ENCODE measurements around the gene PPARGC1A. TPM values are rescaled to one million over a fixed set of nuclear protein-coding genes. Genes with fewer than 3 reads are reported as not detected.

Gene PPARGC1A
- total and polyA plus RNA-seq, 2 experiments from 2014 or later = 0.76 to 3.3 TPM

GRCh38 chr4:23770011-23770410 is 119.8 kb downstream of the PPARGC1A start (continued):
- TF ChIP-seq ZNF331 (CRISPR knock-in tag; IDR thresholded peaks at IDR 0.05; ENCODE audit: low read depth) = no peak
- no peak for TF ChIP-seq ZNF114 (CRISPR knock-in tag; IDR thresholded peaks at IDR 0.05)
- TF ChIP-seq EZH2 (IDR thresholded peaks at IDR 0.05; ENCODE audit: low read depth, unreplicated experiment) = no peak
- no peak for TF ChIP-seq ETS1 (IDR thresholded peaks at IDR 0.05)
- TF ChIP-seq CTCF (conservative IDR thresholded peaks at IDR 0.05; ENCODE audit: low read depth in 2 of 2) = no peak
- TF ChIP-seq REST (IDR thresholded peaks at IDR 0.05; ENCODE audit: unreplicated experiment) = no peak
- TF ChIP-seq JUNB (IDR thresholded peaks at IDR 0.05; ENCODE audit: unreplicated experiment) = no peak
- no peak for TF ChIP-seq EZH2phosphoT487 (IDR thresholded peaks at IDR 0.05; ENCODE audit: unreplicated experiment)
- no peak for TF ChIP-seq STAT1 (IDR thresholded peaks at IDR 0.05; ENCODE audit: unreplicated experiment)

GRCh38 chr4:23769406-23769805 is 120.4 kb downstream of the PPARGC1A start:
- Histone ChIP-seq H3K36me3 (ENCODE audit: insufficient read depth) (no peaks in the 10 kb centered on the region), H3K4me1 (ENCODE audit: insufficient read depth) (peaks cover 12% of the 10 kb centered on the region), H3K27ac (ENCODE audit: low read depth) (no peak overlapping the region), H3K9me2 (ENCODE audit: insufficient read depth) (no peaks in the 10 kb centered on the region), H2AFZ (no peak overlapping the region), H3K4me2 (no peak overlapping the region), H4K20me1 (replicated peaks; ENCODE audit: insufficient read depth) (no peaks in the 10 kb centered on the region), H3K4me3 (no peak overlapping the region), H3K27me3 (ENCODE audit: insufficient read depth) (no peaks in the 10 kb centered on the region), H3F3A (replicated peaks; ENCODE audit: low read depth) (no peaks in the 10 kb centered on the region), H3K79me2 (replicated peaks; ENCODE audit: insufficient read depth) (no peaks in the 10 kb centered on the region)
- DNase-seq (ENCODE audit: low spot score) (no peak), ATAC-seq (no peak)
- Mint-ChIP-seq H3K4me3 (no peak overlapping the region), H3K27ac (no peak overlapping the region), H3K9me3 (no peaks in the 10 kb centered on the region), H3K4me1 (peaks cover 20% of the 10 kb centered on the region), H3K36me3 (ENCODE audit: low read depth) (no peaks in the 10 kb centered on the region), H3K27me3 (ENCODE audit: insufficient read depth, low read depth, poor library complexity) (no peaks in the 10 kb centered on the region)
- TF ChIP-seq CREB1 (CRISPR knock-in tag; IDR thresholded peaks at IDR 0.05; ENCODE audit: low read depth) (no peak), ETS1 (IDR thresholded peaks at IDR 0.05) (no peak), REST (IDR thresholded peaks at IDR 0.05; ENCODE audit: unreplicated experiment) (no peak), EZH2 (IDR thresholded peaks at IDR 0.05; ENCODE audit: low read depth, unreplicated experiment) (no peak), CTCF (conservative IDR thresholded peaks at IDR 0.05; ENCODE audit: low read depth in 2 of 2) (no peak), ZNF331 (CRISPR knock-in tag; IDR thresholded peaks at IDR 0.05; ENCODE audit: low read depth) (no peak)
